ENCODE results near the gene SIAH2. TPM values are rescaled to one million over a fixed set of nuclear protein-coding genes. Genes with fewer than 3 reads are reported as not detected.

The SIAH2 gene
- total and polyA plus RNA-seq, 9 of the 15 experiments (the other 6 are each of a cell fraction or from before 2014, with no cell fraction given) = 4.8 to 39.0 (median 29.9) TPM

- TF ChIP-seq HMGXB4 (CRISPR knock-in tag; IDR thresholded peaks at IDR 0.05) (0 out of 2 replicates have a peak, but pooled peaks have one; percentile 30), REST (IDR thresholded peaks at IDR 0.05; ENCODE audit: borderline replicate concordance) (no peak), REST (CRISPR knock-in tag; IDR thresholded peaks at IDR 0.05; ENCODE audit: low read depth) (peak; percentile 81)
Observed at GRCh38 chr3:150762662-150763121, 277 bp downstream of the SIAH2 start (continued).
